NCI-H69 (cell line): ENCODE results near the gene GAPVD1.
A peak's percentile ranks its signal among the peaks of the same experiment; 100 is the strongest.
"Not testable (repeated sequence)": the region's sequence is repeated elsewhere in the genome, so short reads cannot be mapped to it uniquely, and the experiment has no call there.

Source experiments
- DNase-seq: peaks from one replicate; lab custom pipeline; 2025; lab: John Stamatoyannopoulos, UW

The GAPVD1 gene

DNA sequence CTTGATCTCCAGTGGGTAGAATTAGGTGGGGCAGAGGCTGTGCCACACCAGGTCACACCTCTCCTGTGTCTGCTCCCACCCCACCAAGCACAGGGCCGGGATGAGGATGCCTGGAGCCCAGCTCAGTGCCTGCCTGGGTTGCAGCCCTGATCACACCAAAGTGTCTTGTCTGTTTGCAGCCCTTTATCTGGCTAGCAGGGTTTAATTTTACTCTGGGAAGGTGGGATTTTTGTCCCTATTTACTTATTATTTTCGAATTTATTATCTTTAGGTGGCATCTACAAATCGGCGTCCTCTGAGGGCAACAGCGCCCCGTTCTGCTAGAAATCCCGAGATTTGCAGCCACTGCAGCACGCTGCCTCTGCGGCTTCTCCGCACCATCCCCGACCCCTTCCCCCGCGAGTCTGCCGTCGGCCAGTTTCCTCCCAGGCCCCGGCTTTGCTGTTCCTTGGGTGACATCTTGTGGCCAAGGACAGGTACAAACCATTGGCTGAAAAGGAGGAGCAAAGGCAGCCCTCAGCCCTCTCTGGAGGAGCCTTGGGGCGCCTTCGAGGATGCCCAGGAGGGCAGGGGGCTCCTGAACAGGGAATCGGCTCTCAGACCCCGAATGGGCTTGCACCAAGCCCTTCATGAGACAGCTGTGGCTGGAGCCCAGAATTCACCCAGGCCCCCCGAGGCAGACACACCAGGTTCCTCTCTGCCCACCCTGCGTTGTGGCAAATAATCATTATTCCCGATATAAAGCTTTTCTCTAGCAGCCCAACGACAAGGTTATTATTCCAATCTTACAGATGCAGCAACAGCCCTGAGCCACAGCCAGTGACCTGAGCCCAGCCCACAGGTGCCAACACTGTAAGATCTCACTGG is 113.0 kb downstream of the GAPVD1 start:
- DNase-seq: peak; percentile 90

DNA sequence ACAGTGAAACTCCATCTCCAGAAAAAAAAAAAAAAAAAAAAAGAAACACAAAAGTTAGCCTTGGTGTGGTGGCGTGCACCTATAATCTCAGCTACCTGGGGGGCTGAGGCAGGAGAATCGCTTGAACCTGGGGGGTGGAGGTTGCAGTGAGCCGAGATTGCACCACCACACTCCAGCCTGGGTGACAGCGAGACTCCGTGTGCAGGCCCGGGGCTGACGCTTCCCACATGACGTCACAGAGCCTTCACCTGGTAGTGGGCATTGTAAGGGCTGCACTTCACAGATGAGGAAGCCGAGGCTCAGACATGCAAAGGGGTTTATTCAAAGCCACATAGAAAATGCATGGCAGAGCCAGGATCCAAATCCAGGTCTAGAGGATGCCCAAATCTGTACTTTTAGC is 114.2 kb downstream of the GAPVD1 start:
- no peak for DNase-seq

DNA sequence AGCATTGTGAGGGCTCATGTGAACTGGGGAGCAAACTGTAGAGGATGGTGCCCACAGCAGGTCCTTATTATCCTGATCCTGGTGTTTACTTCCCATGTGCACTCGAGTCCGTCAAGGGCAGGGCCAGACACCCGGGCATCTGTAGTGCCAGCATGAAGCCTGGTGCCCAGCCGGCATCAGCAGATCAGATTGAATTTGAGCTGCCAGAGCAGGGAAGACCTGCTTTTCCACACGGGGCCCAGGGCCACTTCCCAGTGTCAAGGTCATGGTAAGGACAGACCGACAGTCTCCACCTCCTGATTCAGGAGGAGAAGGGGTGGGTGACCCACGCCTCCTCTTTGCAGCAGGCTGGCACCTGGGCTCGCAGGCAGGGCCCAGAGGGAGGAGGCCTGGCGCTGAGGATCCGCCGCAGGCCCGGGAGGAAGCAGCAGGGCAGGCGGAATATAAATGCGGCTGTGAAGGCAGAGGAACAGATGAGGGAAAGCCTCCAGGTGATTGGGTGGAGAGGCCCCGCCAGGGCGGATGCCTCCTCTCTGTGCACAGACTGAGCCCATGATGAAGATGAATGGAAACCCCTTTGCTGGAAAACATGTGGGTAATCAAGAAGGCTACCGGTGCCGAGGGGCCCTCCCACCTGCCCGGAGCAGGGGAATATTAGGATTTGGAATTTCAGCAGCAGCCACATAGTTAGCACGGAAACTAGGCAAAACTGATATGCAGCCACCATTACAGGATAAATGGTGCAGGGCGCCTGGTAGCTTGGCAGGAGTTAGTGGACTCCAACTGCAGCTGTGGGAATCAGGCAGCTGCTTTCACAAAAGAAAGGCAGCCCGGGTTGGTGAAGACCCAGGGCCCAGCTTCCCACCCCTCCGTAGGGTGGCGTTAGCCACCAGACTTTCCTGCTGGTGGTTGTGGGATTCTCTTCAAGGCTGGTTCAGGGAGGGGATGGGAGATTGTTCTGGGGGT is 114.9 kb downstream of the GAPVD1 start:
- peak; percentile 62 for DNase-seq

DNA sequence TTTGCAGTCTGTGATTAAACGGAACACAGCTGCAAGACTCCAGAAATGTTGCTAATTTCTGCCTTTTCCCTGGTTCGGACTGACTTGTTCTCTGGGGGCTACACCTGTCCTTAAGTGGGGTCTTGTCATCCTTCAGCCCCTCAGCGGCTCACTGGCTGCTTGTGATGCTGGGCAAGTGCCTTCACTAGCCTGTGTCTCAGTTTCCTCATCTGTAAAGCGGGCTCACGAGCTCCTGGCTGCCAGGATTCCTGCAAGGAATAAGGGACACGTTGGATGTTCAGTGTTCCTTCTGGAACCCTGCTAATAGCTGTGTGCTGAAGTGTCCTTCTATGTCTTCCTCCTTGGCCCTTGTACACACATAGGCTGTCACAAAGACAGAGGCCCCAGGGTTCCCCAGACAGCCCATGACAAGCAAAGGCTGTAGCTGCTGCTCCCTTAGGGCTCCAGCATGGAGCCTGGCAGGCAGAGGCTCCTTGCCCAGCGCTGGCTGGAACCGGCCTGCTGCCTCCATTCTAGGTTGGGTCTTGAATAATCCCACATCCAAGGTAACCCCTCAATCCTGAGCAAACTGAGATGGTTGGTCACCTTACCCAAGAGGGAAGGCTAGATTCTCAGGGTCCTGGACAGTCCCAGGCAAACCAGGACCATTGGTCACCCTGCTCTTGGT is 116.1 kb downstream of the GAPVD1 start:
- DNase-seq: no peak

DNA sequence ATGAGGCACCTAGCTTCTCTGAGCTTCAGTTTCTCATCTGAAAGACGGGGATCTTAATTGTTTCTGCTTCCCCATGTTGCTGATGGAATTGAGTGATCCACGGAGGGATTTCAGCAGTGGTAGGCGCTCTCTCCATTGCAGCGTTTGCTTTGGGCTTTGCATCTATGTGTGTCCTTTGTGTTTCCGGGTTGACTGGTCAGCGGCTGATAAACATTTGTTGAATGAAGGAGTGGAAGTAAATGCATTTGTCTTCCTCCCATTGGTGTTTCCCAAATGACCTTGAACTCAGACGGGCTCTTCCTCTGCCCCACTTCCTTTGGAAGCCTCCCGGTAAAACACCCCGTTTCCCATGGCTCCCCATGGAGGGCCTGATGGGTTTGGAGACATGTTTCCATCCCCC is 117.2 kb downstream of the GAPVD1 start:
- no peak for DNase-seq

DNA sequence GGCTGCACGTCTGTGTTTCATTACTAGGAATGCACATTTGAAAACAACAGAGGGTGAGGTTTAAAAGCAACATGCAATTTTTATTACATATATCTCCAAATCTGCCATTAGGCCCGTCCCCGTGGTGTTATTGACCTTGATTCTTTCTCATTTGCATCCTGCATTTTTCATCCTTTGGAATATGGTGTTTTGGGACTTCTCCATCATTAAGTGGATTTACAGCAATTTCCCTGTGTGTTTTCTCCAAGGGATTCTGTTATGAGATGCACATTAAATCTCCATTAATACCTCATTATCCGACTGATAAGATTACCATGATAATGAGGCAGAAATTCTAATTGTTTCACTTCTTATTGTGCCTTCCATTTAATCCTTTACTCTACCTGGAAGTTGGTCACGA is 117.6 kb downstream of the GAPVD1 start:
- DNase-seq: no peak

DNA sequence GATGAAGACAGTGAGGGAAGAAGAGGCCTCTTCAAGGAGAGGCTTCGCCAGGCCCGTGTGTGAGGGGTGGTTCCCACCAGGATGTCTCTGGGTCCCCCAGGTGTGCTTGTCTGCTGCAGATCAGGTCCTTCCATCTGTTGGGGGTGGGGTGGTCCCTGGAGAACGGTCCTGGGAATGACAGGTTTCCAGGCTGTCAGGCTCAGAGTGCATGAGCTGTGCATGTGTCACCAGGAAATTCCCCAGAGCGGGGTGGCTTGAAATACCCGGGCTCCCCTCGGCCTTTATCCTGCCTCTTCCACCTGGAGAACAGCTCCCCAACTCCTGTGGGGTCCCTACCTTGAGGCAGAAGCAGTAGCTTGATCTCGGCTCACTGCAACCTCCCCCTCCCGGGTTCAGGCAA is 118.8 kb downstream of the GAPVD1 start:
- no peak for DNase-seq

DNA sequence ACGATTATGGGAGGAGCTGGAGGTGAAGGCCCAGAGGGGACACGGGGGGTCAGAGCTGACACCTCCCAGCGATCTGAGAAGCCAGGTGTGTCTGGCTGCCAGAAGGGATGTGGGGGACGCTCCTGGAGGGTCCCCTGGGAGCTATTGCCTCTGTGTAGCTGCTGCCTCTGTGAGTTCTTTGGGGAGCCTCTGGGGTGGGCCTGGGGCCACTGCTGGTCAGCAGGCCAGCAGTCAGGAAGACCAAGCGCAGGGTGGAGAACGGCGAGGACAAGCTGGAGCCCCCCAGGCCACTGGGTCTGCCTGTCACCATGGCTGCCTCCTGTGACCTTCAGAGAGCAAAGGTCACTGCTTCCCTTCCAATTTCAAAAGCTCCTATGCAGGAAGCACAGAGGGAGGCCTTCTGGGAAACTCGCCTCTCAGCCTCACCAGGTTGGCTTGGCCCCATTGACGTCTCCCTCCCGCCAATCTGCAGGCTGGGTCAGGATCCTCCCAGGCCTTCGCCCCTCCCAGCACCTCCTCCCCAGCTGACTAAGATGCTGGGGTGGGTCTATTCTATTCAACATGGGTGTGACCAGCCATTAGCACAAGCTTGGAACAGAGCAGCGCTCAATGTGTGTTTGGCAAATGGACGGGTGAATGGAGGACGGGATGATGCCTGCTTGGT is 126.4 kb downstream of the GAPVD1 start:
- DNase-seq: peak; percentile 39

DNA sequence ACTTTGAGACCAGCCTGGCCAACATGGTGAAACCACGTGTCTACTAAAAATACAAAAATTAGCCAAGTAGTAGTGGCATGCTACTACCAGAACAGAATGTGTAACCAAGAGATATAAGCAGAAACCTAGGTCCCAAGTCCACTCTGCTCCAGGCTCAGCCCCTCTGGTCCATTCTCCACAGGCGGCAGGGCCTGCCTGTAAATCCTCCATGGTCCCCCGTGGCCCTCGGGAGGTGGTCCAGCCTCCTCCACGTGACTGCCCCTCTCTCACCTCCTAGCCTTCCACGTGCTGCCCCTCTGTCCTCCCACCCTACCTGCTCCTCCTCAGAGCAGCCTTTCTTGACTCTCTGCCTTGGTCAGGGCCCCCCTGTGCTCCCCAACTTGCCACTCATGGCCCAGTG is 127.4 kb downstream of the GAPVD1 start:
- DNase-seq: no peak

DNA sequence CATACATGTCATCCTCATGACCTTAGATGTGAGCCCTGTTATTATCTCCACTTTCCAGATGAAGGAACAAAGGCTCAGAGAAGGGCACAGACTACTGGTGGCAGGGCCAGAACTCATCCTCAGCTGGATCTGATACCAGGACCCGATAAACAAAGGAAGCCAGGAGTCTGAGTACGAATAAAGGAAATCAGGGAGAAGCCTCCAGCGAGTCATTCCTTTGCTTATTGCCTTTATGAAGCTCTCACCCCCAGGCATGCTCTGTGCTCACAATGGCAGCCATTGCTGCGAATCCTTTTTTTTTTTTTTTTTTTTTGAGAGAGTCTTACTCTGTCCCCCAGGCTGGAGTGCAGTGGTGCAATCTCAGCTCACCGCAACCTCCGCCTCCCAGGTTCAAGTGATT is 130.1 kb downstream of the GAPVD1 start:
- peak; percentile 37 for DNase-seq

DNA sequence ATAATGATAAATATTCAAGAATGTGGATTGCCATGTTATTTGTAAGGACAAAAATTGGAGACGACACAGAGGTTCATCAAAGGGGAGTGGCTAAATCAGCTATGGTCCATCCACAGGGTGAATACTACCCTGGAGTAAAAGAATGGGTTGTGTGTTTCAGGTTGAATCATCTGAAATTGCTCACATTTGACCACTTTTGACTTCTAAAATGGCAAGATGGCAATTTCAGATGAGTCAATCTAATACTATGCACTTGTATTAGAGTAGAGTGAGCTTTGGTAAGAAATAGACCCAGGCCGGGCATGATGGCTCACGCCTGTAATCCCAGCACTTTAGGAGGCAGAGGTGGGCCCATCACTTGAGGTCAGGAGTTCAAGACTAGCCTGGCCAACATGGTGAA is 131.8 kb downstream of the GAPVD1 start:
- DNase-seq: no peak

DNA sequence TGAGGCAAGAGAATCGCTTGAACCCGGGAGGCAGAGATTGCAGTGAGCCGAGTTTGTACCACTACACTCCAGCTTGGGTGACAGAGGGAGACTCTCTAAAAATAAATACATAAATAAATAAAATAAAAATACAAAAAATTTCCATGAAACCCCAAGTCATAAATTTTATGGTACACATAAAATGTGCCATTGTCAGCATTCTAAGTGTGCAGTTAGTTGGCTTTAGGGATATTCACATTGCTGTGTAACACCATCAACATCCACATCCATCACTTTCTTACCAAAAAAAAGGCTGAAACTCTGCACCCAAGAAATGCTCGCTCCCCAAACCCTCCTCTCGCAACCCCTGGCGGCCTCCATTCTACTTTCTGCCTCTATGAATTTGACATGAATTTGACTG is 135.2 kb downstream of the GAPVD1 start:
- DNase-seq: no peak

DNA sequence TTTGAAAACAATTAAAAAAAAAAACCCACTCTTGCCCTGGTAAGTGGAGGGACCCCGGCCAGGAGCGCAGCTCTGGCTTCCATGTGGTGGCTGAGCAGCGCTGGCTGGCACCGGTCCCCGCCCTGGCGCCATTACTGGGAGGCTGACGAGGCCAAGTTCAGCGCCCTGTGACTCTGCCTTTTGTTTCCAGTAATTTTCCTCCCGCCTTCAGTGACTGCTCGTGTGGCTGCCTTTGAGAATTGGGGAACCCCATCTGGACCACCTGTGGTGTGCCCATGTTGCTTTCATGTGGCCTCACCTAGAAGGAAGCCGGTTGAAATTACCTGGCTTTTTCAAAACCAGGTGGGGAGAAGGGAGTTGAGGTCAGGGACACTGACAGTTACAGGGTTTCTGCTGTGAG is 136.1 kb downstream of the GAPVD1 start:
- DNase-seq: peak; percentile 98

DNA sequence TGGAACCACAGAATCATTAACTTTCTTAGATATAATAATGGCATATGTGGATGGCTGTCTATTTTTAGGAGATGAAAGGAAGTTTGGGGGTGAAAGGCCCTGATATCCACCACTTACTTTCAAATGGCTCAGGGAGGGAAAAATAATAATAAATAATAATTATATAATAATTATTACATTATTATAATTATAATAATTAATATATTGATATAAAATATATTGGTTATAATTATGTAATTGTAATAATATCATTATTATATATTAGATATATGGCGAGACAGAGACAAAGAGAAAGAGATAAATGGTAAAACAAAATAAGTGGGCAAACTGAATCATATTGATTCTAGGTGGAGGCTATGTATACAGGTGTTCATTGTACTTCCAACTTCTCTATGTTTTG is 136.6 kb downstream of the GAPVD1 start:
- no peak for DNase-seq

DNA sequence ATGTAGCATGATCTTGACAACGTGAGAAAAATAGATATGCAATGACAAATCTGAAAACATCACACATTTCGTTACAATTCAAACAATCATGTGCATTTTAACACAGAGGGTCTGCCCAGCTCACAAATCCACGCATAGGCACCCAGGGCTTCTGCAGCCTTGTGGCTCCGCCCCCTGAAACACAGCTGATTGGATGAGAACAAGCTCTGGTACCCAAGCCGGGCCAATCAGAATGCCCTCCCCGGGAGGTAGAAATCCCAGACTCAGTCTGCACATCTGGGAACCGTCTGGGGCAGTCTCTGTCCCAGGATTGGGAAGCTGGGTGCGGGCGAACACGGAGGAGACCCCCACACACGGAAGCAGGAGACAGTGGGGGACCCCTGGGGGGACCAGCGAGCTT is 137.5 kb downstream of the GAPVD1 start:
- DNase-seq: peak; percentile 48

DNA sequence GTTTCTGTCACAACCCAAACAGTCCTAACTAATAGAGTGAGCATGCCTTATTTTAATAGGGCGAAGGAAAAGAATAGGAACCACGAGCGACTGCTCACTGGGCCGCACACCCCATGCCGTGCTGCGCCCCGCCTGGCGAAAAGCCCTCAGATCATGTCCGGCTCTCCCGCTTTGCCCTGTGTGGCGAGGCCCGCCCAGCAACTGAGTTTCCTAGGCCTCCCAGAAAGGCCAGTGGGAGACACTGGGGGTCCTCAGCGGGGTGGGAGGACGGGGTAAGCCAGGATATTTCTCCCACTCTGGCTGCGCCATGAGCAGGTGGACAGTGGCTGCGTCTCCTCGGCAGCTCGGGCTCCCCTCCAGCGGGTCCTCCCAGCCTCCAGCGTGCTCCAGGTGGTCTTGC is 138.0 kb downstream of the GAPVD1 start:
- DNase-seq: no peak

DNA sequence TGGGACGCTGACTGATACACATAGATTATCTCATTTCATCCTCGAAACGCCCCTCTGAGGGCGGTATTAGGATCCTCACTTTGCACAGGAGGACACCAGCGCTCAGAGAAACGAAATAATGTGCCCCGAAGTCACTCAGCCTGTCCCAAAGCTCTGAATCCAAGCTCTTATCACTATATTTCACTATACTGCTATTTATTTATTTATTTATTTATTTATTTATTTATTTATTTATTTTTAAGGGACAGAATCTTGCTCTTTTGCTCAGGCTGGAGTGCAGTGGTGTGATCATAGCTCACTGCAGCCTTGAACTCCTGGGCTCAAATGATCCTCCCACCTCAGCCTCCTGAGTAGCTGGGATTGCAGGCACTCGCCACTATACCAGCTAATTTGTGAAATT is 138.6 kb downstream of the GAPVD1 start:
- not testable (repeated sequence) for DNase-seq

DNA sequence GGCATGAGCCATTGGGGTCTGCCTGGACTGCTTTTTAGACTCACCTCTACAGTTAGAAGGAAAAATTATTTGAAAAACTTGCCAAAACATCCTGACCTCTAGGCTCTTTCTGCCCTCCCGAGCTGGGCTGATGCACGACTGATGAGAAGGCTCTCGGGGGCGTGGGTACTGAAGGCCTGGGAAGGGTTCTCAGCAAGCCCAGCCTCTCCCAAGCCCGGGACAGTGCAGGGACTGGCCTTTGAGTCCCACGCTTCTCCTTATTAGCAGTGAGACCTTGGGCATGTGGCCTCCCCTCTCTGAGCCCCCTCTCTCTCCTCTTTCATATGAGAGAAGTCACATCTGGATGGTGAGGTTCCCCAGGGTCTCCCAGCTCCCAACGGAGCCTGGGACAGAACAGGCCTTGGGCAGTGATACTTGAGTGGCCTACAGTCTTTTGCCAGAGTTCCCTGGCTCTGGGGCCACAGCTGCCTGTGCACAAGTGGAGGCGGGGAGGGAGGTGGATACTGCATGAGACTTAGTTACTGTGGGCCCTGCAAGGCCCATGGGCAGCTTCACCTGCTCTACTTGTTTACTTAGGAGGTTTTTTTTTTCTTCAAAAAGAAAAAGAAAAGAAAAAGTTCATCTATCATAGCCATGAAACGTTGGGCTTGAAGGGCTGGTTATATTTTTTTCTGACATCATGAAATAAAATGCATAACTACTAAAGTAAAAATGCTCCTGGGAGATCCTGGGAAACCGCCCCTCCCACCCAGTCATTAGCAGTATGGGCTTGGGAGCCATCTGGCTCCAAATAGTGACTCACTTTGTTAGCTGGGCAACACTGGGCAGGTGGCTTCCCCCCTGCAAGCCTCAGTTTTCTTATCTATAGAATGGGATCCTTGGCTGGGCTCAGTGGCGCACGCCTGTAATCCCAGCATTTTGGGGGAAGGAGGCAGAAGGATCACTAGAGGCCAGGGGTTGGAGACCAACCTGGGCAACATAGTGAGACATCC is 139.4 kb downstream of the GAPVD1 start:
- peak; percentile 89 for DNase-seq

DNA sequence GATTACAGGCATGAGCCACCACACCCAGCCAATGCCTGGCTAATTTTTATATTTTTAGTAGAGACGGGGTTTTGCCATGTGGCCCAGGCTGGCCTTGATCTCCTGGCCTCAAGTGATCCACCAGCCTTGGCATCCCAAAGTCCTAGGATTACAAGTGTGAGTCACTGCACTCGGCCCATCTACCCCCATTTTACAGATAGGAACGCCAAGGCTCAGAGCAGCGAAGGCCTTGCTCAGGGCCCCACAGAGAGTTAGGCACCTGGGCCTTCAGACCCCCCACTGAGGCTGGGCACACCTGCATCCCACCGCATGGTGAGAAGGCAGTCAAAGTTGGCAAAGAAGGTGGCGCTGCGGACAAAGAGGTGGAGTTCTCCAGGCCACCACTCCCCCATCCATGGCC is 143.1 kb downstream of the GAPVD1 start:
- no peak for DNase-seq

DNA sequence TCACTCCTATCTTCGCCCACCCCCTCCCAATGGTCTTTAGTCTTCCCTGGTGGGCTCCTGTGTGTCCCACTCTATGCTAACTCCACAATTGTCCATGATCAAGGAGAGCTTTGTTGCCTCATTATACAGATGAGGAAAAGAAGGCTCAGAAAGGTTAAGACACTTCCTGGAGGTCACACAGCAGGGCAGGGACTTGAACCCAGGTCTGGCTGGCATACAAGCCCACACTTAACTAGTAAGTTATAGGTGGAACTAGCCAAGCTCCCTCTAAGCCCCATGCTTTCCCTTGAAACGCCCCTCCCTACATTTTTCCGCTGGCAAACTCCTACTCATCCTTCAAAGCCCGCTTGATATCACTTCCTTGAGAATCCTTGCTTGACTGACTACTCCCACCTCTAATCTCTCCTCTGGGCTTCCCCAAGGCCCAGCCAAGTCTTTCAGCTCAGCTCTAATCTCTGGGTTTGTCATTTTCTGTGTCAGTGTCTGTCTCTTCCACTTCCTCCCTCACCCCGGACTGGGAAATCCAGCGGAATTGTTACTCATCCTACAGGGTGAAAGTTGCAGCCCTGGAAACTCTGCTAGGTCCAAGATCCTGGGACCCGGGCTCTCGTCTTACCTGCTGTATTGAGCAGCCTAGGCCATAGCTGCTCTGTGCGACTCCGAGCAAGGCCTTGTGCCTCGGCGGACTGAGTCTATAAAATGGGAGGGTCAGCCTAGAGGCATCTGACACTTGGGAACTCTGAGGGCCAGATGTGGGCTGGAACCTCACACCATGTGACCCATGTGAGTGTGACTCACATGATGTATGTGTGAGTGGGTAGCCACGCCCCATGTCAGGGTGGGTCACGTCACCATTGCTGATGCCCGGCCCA is 144.5 kb downstream of the GAPVD1 start:
- DNase-seq: peak; percentile 27
